ENCODE results near the gene VPS35. TPM values are rescaled to one million over a fixed set of nuclear protein-coding genes. Genes with fewer than 3 reads are reported as not detected.

Gene VPS35
- total and polyA plus RNA-seq, 9 donors: 27.6 to 92.0 (median 72.8) TPM

DNA sequence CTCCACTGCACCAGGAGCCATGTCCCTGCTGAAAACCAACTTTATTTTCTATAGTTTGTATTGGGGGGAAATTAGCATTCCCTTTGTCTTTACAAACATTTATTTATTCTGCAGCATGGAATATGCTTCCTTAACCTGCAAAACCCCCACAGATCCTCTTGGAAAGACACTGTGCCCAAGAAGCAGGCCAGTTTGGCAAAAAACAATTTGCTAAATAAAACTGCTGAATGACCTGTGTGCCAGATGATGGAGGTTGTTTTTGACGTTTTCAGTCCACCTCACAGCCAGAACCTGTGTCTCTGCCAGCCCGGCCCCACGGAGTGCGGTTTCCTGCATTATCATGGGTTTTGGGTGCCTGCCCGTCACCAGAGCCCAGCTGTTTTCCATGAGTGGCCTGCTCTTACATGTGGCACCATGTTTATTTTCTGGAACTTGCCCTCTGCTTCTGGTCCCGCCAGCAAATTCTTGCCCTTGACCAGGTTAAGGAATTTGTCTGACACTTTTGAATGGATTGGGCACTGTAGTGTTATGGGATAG, 26.9 kb upstream of the VPS35 start:
- no peaks in the 10 kb centered on the region for H3K36me3 ChIP-seq
- H3K4me3 ChIP-seq: no peak overlapping the region
- H3K9me3 ChIP-seq: no peaks in the 10 kb centered on the region
- DNase-seq: no peak
- intact Hi-C loops (cut with DNase I): no loop called here
- no peak for TF ChIP-seq POLR2A (IDR thresholded peaks at IDR 0.05)
- no peak for TF ChIP-seq EP300 (IDR thresholded peaks at IDR 0.05)
- TF ChIP-seq, protein P1, sequence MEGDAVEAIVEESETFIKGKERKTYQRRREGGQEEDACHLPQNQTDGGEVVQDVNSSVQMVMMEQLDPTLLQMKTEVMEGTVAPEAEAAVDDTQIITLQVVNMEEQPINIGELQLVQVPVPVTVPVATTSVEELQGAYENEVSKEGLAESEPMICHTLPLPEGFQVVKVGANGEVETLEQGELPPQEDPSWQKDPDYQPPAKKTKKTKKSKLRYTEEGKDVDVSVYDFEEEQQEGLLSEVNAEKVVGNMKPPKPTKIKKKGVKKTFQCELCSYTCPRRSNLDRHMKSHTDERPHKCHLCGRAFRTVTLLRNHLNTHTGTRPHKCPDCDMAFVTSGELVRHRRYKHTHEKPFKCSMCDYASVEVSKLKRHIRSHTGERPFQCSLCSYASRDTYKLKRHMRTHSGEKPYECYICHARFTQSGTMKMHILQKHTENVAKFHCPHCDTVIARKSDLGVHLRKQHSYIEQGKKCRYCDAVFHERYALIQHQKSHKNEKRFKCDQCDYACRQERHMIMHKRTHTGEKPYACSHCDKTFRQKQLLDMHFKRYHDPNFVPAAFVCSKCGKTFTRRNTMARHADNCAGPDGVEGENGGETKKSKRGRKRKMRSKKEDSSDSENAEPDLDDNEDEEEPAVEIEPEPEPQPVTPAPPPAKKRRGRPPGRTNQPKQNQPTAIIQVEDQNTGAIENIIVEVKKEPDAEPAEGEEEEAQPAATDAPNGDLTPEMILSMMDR (IDR thresholded peaks at IDR 0.05): no peak
- no peak overlapping the region for H3K27ac ChIP-seq
- WGBS, 3 donors: 51 to 63% (median 59%) methylated on average over 6 of the region's 6 CpGs
- no peaks in the 10 kb centered on the region for H3K27me3 ChIP-seq
- no peaks in the 10 kb centered on the region for H3K4me1 ChIP-seq (ENCODE audit: insufficient read depth)

DNA sequence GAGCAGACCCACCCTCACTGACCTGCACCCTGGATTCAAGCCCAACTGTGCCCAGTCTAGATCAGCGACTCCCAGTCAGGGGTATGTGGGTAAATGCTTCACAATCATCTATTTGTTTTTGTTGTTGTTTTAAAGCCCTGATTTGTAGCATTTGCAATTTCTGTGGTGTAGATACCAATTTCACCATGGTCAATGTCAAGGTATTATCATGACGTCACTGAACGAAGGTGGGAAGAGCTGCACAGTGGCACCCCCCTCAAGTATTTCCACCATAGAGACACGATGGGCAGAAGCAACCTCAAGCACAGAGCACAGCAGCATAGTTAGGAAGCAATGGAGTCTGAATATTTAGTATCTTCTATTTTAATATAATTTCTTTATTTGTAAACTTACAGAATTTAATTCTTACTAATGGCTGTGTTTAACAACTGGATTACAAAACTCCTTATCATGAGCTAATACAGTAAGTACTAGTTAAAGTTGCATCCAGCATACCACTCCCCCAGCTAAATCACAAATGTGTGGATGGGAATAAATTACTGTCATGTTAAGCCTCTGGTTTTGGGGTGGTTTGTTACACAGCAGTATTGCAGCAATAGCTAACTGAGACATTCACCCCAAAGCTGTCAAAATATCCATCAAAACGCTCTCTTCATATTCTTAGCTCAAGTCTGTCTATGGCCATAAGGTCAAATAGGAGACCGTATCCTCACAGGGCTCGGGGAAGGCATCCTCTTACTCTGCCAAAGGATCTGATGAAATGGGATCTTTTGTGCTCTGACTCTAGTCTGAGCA, 26.0 kb upstream of the VPS35 start:
- no peak for DNase-seq
- H3K4me3 ChIP-seq: no peak overlapping the region
- H3K27ac ChIP-seq: no peak overlapping the region
- intact Hi-C loops (cut with DNase I): no loop called here
- H3K9me3 ChIP-seq: no peaks in the 10 kb centered on the region
- H3K36me3 ChIP-seq: no peaks in the 10 kb centered on the region
- H3K4me1 ChIP-seq (ENCODE audit: insufficient read depth): no peaks in the 10 kb centered on the region
- no peaks in the 10 kb centered on the region for H3K27me3 ChIP-seq
- no peak for TF ChIP-seq EP300 (IDR thresholded peaks at IDR 0.05)
- TF ChIP-seq, protein P1 (IDR thresholded peaks at IDR 0.05): no peak
- TF ChIP-seq POLR2A (IDR thresholded peaks at IDR 0.05): no peak
- 81 to 87% (median 85%) methylated on average over 7 of the region's 7 CpGs for WGBS, 3 donors

DNA sequence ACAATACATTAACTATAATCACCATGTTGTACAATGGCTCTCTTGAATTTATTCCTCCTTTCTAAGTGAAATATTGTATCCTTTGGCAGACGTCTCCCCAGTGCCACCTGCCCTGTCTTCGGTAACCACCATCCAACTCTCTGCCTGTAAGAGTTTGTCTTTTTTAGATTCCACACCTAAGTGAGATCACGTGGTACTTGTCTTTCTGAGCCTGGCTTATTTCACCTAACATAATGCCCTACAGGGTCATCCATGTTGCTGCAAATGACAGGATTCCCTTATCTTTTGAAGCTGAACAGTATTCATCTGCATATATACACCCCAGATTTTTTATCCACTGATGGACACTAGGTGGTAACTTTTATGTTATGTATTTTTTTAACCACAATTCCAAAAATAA, 24.7 kb upstream of the VPS35 start:
- Histone ChIP-seq H3K4me1 (ENCODE audit: insufficient read depth) (no peaks in the 10 kb centered on the region), H3K27ac (no peak overlapping the region), H3K36me3 (no peaks in the 10 kb centered on the region), H3K9me3 (no peaks in the 10 kb centered on the region), H3K27me3 (no peaks in the 10 kb centered on the region), H3K4me3 (no peak overlapping the region)
- no peak for DNase-seq
- WGBS, 3 donors: 60 to 76% (median 67%) methylated on average over 3 of the region's 3 CpGs
- TF ChIP-seq EP300 (IDR thresholded peaks at IDR 0.05): no peak
- intact Hi-C loops (cut with DNase I): no loop called here

DNA sequence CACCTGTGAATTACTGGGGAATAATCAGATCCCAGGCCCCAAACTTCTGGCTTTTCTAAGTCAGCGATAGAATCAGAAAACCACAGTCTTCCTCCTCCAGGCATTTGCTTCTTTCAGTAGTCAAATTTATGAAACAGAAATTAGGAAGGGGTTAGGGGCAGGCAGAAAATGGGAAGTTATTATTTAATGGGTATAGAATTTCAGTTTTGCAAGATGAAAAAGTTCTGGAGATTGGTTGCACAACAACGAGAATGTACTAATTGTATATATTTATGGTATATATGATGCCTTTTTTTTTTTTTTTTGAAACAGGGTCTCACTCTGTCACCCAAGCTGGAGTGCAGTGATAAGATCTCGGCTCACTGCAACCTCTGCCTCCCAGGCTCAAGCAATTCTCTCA, 23.9 kb upstream of the VPS35 start:
- H3K9me3 ChIP-seq: no peaks in the 10 kb centered on the region
- no peaks in the 10 kb centered on the region for H3K36me3 ChIP-seq
- no peak overlapping the region for H3K27ac ChIP-seq
- H3K4me3 ChIP-seq: no peak overlapping the region
- intact Hi-C loops (cut with DNase I): no loop called here
- H3K27me3 ChIP-seq: no peaks in the 10 kb centered on the region
- no peaks in the 10 kb centered on the region for H3K4me1 ChIP-seq (ENCODE audit: insufficient read depth)
- DNase-seq: no peak
- WGBS, 3 donors: 77 to 81% (median 81%) methylated on average over 3 of the region's 3 CpGs
- TF ChIP-seq POLR2A (IDR thresholded peaks at IDR 0.05) (no peak), EP300 (IDR thresholded peaks at IDR 0.05) (no peak)
- TF ChIP-seq, protein P1 (IDR thresholded peaks at IDR 0.05): no peak

All from ovary (tissue), 9 donors.